Measurements from ENCODE around the gene ARPP21.

The ARPP21 gene

DNA sequence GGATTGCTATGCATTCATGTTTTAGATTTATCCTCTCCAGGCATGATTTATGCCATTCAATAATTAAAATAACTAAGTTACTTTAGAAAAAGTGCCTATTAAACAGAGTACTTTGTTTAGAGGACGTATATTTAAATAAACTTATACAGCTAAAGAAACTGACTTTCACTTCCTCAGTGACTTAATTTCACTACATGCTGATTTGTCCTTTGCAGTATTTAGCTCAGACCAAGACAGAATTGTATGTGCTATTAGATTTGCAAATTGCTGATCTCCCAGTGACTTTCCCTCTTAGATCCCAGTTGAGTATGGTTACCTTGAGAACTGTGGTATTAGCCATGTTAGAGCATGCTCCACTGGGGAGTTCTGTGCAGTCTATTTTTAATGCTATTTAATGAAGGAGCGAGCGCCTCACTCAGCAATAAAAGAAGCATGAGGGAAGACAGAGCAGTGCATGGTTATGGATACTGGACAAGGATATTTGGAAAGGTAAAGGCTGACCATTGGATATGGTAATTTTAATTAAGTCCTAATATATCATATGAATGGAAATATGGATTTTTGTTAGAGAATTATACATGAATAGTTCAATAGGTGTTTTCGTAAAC lies 2.7 kb downstream of the ARPP21 start:
- no peak for DNase-seq

DNA sequence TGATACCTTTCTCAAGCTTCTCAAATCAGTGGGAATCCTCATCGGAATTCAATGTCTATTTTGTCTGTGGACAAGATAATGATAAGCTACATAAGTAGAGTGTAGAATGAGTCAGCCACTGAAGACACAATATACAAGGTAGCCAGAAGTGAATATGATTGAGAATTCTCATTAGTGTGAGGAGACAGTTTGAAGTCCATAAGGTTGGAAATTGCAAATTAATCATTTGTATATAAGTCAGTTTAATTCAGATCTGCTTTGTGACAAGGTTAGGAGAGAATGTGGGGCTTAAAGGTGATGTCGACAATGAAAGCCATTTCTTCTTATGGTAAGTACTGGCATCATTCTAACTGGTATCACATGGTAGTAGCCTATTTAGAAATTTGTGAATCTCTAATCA lies 4.2 kb downstream of the ARPP21 start:
- DNase-seq: no peak

DNA sequence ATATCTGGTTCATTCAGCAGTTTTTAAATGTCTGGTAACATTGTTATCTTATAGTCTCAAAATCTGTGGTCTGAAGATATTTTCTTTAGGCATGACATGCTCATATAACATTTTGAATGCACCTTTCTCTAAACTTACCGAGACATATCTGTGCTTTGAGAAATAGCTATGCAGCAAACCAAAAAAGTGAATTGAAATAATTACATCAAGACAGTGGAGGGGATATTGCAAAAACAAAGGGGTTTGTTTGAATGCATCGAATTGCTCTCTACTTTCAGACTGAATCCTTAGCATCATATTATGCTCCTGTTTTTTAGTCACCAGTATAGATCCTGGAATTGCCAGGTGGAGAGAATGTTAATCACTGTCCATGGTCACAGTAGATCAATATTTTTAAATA lies 5.1 kb downstream of the ARPP21 start:
- DNase-seq: no peak

DNA sequence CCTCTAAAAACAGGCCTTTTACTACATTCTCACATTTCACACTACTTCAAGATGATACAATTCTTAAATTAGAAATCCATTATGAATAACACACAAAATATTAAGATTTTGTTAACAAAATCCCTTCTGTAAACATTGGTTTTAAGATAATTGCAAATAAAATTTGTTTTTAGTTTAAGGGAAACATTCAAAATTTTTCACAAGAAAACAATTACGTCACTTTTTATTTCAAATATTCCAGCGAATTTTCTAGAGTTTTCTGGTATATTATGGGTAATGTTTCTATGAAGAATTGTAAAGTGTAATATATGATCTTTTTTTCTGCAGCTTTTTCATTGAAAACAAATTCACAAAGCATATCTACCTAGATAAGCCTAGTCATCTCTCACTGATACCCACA lies 5.9 kb downstream of the ARPP21 start:
- DNase-seq: no peak

DNA sequence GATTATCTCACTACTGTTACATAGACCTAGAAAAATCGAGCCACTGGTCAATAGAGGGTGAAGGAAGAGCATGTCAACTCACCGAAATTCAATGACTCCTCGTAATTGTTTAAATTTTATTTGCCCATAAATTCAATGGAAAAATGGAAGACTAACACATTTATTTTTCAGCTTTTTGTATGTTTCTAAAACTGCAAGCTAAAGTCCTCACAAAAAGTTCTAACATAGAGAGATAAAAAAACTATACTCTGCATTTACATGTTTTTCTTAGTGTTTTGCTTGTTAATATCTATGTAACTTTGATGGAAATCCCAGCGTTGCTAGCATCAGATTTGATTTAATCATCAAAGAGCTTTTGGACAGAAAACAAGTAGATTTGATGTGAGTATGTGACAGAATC lies 6.8 kb downstream of the ARPP21 start:
- no peak for DNase-seq

DNA sequence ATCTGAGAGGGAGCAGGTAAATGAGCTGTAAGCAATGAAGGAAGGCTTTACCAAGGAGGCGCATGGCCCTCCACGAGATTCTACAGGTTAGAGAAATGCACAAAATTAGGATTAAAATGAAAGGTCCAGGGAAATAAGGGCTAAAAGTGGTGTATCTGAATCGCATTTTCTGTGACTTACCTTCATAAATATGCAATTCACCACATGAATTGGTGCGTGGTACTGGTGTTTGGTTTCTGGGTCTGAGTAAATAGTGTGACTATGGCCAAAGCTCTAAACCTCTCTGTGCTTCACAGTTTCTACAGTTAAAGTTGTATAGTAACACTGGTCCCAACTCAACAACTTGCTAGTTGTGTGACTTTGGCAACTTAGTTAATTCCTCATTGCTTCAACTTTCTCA lies 8.1 kb downstream of the ARPP21 start:
- DNase-seq: no peak

DNA sequence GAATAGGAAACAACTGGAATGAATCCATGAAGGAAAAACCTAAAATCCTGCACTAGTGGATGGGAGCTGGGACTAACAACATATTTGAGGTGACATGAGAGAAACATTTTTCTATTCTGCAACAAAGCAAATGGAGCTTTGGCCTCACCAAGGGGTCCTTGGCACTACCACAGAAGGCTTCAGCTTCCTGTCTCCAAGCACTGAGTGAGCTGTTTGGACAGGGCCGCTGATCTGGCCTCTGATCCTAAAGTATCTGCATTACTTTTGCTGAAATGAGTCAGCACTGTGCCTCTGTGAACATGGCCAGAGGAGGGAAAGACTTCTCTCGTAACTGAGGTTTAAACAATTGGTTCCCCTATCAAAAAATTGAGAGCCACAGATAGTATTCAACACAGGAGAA lies 9.0 kb downstream of the ARPP21 start:
- no peak for DNase-seq

DNA sequence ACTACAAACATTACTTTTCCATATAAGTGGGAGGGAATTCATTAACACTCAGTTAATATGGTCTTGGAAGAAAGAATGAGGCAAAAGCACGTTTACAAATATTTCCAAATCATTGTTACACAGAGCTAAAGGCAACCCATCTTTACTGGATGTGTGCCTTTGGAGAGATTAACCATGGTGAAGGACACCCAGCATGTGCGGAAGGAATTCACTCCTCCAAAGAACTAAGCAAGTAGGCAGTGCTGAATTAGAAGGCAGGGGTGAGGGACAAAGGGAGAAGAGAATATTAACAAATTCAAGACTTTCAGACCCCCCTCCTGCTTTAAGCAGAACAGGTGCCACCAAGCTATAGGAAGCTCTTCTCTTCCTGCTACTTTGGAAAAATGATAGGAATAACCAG lies 10.1 kb downstream of the ARPP21 start:
- no peak for DNase-seq

DNA sequence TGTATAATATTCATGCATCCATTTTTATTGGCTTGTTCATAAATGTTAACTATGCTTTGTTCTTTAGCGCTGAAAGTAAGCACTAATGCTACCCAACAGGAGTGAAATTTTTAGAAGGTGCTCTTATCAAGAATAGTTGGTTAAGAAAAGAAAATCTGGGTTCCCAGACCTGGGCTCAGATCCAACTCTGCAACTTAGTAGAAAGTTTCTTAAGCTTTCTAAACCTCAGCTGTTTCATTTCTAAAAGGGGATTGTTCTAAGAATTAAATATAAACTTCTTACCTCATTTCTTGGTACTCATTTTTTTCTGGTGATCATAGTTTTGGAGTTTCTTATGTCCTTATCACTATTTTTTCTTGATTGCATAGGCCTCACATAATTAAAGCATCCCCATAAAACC lies 12.1 kb downstream of the ARPP21 start:
- no peak for DNase-seq

DNA sequence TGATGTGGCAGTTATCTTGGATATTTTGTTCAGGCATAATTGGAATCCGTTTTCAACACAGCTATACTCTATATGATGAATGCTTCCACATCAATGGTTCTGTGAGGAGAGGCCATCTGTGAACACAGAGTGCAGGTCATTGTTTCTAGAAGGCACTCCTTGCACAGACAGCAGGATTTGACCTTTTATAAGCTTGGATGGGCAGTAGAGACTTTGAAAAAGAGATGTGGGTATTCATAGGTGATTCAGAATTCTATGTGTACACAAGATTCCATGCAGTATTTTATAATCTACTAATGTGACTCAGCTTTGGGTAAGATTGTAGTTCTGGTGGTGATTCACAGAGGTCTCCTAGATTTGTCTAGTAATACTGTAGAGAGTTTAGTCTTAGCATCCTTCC lies 12.5 kb downstream of the ARPP21 start:
- DNase-seq: no peak

DNA sequence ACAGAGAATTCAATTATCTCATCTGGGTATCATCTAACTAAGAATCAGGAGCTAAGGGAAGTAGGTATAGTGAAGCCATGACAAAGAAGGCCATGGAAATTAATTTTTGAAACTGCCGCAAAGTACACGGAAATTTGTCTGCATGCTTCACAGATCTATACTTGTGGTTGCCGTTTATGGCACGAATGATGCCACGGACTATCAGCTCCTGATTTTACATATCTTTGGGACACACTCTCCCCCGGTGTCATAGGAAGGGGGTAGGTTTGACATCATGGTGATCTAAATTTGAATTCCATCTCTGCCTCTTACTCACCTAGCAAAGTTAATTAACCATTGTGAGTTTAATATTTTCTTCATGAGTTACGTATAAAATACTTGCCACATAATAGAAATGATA lies 14.0 kb downstream of the ARPP21 start:
- no peak for DNase-seq

DNA sequence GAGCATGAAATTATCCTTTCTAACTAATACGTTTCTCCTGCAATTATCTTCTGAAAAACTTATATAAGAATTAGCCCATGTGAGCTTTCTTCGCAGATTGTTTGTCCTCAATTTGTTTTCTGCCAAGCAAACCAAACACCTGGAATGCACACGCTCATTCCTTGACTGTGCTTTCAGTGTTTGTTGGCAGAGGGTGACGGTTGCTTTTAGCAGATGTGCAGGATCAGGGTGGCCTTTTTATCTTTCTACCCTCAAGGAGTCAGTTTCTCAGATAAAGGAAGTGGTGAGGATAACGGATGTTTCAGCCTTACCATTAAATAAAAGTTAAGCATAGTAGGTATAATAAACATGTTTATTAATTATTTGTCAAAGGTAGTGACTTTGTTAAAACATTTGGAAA lies 15.2 kb downstream of the ARPP21 start:
- no peak for DNase-seq

DNA sequence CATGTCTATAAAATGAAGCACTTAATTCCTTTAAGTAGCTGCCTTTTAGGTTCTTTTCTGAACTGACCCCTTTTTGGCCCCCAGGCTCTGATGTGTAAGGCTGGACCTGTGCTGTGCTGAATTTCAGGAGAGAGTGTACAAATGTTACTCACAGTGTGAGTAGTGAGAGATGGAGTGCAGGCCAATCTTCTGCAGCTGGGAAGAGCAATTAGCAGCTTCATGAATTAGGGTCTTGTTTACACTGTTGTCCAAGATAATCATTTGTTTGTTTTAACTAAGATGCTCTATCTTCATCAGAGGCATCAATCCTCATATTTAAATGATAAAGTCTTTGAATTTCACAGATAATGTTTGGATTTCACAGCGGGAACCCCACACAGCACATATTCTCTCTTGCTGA lies 19.4 kb downstream of the ARPP21 start:
- DNase-seq: no peak

DNA sequence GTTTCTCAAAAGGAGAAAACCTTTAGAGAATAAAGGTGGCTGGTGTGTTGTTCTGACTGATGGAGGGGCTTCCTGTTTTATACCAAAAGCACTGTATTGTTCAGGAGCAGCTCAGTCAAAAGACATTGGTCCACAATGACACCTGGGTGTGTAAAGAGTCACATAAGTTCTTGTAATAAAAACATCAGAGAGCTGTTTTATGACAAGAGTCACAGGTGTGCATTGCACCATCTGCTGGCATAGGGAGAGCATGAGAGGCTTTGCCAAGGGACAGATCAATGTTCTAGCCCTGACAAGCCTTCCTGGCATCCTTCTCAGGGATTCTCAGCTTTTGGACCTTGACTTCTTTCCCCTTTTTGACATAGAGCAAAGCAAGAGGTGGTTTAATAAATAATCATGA lies 20.4 kb downstream of the ARPP21 start:
- DNase-seq: no peak

DNA sequence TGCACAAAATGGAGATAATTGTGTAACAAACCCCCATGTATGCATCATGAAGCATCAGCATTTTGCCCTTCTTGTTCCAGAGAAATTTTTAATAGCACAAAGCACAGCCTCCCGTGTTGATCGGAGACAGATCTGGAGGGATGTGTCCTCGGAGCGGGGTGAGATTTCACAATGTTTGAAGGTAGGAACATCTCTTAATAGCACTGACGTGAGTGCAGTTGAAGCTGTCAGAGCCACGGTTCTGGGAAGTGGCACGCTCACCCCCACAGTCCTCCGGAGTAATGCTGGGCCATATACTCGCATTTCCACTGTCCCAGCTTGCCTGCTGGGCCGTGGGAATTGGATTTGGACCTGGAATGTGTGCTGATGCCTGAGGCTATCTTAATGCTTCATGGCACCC lies 24.1 kb downstream of the ARPP21 start:
- DNase-seq: no peak

DNA sequence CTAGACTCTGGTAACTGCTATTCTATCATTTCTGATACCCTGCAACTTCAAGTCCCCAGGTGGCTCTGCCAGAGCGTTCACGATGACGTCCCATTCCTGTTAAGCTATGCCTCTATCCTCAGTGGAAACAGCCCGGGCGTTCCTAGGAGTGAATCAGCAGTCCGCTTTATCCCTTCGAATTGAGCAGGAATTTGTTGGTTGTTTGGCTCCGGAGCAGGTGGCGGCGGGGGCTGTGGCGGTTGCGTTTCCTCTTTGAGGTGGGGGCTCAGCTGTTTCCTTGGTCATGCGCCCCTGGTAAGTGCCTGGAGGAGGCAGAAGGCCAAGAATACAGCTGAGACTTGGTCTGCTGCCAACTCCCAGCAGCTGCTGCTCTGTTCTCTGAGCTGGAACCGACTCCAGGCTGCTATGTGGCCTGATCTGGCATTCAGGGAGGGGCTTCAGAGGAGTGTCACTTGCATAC lies 25.2 kb downstream of the ARPP21 start:
- no peak for DNase-seq

DNA sequence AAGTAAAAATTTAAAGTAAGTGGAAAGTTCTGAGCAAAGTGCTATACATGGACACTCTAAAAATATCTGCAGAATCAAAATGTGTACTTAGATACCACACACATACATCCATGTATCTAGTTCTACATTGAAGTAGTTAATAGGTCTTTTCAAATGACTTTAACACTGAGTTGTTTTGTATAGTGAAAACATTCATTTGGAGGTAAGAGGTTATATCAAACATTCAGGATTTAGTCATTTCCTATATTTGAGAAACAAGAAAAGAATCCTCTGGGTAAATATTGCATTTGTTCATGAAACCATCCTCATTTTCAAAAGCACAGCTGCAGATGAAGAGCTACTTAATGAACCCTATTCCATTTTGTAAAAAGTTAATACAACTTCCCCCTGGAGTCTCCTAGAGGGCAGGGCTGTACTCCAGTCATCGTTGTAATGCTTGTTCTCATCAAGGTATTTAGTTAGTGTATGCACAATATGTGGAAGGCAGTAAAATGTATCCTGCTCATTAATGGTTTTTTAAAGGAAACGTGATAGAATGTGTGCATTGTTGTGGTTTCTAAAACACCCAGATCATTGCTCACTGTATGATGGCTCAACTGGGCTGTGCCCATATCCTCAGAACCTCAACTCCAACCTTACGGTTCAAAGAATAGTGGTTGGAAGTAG lies 26.2 kb downstream of the ARPP21 start:
- no peak for DNase-seq

DNA sequence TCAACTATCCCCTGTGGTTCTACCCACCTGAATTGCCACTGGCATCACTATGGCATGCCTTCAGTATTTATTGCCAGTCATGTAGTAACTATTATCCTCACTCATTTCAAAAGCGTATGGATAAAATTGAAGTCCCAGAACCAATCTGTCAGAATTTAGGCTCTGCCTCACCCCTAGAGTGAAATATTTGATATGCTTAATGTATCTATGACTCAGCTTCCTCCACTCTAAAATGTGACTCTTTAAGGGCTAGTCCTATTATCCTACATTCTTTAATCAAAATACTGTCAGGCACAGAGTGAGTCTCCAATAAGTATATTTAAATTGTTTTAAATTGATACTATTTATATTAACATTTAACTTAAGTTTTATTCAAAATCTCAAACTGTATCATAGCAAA lies 27.6 kb downstream of the ARPP21 start:
- DNase-seq: no peak

DNA sequence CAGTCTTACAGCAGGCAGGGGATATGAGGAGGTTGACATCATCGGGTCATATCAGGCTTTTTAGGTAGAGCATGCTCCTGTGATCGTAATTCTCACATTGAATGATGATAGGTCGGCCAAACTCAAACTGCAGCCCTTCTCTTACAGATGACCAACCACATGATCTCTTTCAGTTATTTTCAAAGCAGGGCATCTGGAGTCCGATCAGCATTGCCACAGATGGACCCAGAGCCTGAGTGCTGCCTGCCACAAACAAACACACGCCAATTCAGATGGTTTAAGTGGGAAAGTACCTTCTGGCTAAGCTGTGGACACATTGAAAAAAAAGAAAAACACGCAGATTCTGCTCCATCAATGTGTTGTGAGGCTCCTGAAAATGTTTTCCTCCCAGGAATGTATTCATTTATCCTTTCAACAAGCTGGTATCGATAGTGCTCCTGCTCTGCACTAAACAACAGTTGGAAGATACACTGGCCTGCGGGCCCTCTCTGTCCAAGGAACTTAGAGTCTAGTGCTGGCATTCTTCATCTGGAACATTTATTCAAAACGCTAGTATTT lies 31.2 kb downstream of the ARPP21 start:
- DNase-seq: no peak

DNA sequence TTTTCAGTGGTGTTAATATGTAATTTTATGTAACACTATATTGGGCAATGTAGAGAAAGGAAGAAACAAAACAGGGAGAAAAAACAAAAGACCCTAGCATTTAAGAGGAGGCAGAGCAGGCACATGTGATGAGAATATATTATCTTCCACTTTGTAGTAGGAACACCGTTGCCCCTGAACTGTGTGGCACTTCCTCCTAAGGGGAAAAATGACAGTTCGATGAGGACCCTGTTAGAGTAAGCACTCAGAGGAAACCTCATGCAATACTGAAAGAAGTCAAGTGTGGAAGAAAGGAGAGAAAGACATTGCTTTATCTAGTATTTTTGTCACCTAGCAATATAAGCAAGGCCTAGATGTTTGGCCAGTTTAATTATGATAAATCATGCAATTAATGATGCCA lies 32.2 kb downstream of the ARPP21 start:
- no peak for DNase-seq

DNA sequence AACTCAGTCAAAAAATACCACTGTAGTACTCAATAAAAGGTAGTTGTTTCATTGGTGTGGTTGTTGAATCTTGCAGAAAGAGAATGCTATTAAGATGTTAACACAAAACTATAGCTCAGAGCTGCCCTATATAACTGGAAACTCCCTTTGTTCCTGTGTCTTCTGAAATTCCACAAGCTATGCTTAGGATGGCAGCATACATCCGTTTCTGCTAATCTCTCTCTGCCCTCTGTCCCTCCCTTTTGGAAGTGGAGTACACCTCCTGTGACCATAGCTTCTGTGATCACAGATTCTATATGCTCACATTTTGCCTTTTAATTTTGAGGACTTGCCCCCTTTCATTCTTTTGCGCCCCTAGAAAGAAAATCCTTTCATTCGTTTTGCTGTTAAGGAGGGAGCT lies 33.7 kb downstream of the ARPP21 start:
- no peak for DNase-seq

DNA sequence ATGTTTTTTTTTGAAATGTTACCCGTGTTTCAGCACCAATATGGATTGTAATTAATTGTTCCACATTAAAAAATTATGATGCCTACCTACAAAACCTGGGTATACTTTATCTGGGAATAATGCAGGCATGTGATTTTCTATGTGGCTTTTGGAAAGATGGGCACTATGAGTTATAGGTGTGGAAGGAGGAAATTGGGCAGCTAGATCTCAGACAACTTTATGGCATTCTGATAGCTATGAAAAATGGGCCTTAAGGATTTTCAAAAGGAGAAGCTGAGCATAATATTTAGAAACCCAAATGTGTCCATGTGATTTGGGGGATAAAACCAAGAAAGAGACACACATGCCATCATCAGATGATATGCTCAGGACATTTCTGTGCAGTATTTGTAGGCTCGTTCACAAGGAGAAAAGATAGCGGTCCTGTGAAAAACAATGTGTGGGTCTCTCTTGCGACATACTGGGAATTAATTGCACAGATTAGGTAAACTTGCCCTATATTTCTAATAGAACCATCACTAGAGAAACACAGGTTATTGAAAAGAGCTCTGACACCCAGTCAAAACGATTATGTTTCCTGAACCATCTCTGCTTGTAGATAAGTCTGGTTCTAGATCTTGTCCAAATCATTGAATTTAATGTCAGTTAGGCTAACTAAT lies 35.3 kb downstream of the ARPP21 start:
- no peak for DNase-seq

DNA sequence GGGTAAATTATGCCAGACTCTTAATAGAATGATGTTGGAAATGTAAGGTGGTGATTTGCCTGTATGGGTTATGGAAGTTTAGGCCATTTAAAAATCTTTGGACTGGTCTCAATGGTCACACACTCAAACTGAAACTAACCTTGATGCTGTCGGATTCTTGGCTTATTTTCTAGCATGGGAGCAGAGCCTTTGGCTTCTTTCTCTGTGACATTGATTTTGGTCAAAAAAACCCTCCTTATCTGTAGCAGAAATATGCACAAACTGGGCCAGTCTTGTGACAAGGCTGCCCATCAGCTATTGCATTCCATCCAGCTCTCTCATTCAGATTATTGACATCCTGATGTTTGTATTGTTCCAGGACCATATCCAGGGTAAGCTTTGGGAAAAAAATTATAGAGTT lies 35.9 kb downstream of the ARPP21 start:
- DNase-seq: no peak

DNA sequence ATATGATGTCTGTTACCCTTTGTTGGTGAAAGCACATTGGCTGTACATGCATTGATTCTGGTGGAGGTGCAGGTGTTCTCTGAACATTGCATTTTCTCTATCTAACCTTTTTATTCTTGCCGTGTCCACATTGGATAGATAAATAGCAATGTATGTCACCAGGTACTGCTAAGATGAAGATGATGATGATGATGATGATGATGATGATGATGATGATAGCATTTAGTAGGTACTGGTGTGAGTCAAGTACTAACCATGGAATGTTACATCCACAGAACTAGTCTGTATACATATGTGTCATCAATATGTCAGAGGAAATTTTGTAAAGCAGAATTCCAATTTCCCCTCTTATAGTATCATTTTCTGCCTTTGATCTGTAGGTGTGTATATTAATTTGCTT lies 36.3 kb downstream of the ARPP21 start:
- no peak for DNase-seq
